Prostate gland (tissue), 2 donors: ENCODE measurements around the gene AKAP8L. TPM values are rescaled to one million over a fixed set of nuclear protein-coding genes. Genes with fewer than 3 reads are reported as not detected.

Experiments used
- DNase-seq: peaks from one replicate; pipeline ENCODE4 v3.0.0-alpha.2; 2019; ENCODE audit warnings: low spot score
- H3K27ac ChIP-seq, 2 donors: fragments of 200-600 bp; sonication (generic); 2 replicates each; pipeline ENCODE4 v1.5.1; 2017 to 2019
- H3K27me3 ChIP-seq: fragments of 200-600 bp; sonication (generic); replicated peaks from 2 replicates; pipeline ENCODE4 v1.5.1; 2019; ENCODE audit not compliant: insufficient read depth
- H3K36me3 ChIP-seq, 2 donors: fragments of 200-600 bp; sonication (generic); 1 replicate in 1 of 2; 2 replicates in 1 of 2; pipeline versions ENCODE4 v1.5.1 to v1.8.1; 2017 to 2019
- H3K4me1 ChIP-seq: fragments of 200-600 bp; sonication (generic); replicated peaks from 2 replicates; pipeline ENCODE4 v1.5.1; 2019
- H3K4me3 ChIP-seq, 2 donors: fragments of 200-600 bp; sonication (generic); 2 replicates each; pipeline ENCODE4 v1.5.1; 2017 to 2019
- H3K9me3 ChIP-seq: fragments of 200-600 bp; sonication (generic); 2 replicates; pipeline ENCODE4 v1.5.1; 2017
- CTCF ChIP-seq, 4 experiments: fragments of 200-600 bp in 2 of 4; fragments of 450-650 bp in 2 of 4; sonication (generic) in 2 of 4; IDR thresholded peaks; 1 replicate in 3 of 4; 2 replicates in 1 of 4; pipeline ENCODE4 v1.5.1; 2016 to 2019; ENCODE audit warnings: antibody characterized with exemption in 4 of 4, mild to moderate bottlenecking in 2 of 4, moderate library complexity in 2 of 4
- POLR2A ChIP-seq: fragments of 450-650 bp; IDR thresholded peaks from one replicate; pipeline ENCODE4 v1.6.1; 2016; ENCODE audit warnings: antibody characterized with exemption, mild to moderate bottlenecking
- POLR2AphosphoS5 ChIP-seq: sonication (generic); formaldehyde crosslinking; IDR thresholded peaks from one replicate; pipeline ENCODE4 v1.6.1; 2017; ENCODE audit warnings: antibody characterized with exemption
- WGBS: methylation state at CpG from one replicate; pipeline ENCODE4 v1.1.5; 2018; 5-methylcytosine and 5-hydroxymethylcytosine counted together
- intact Hi-C: fragments of 100-400 bp; cut with DNase I; formaldehyde crosslinking; loops from one replicate; pipeline ENCODE4 v1.14.2; 2022
- total RNA-seq, 2 donors: library from RNA; depleted of rRNA; stranded (reverse); fragments of >200 nt; gene quantifications; one replicate each; pipeline ENCODE4 v1.1.0, GENCODE V29; 2016

The AKAP8L gene
- total RNA-seq, 2 donors from 2014 or later: 107 to 269 TPM

GRCh38 chr19:15402411-15403150 lies 16.2 kb downstream of the AKAP8L start:
- no peaks in the 10 kb centered on the region for H3K9me3 ChIP-seq
- no peak for DNase-seq
- no peak overlapping the region for H3K4me3 ChIP-seq
- no peaks in the 10 kb centered on the region for H3K27me3 ChIP-seq
- H3K27ac ChIP-seq: peak overlapping the region; percentile 19 to 62
- H3K4me1 ChIP-seq: no peaks in the 10 kb centered on the region
- 87% methylated on average over 15 of the region's 15 CpGs for WGBS
- H3K36me3 ChIP-seq: peaks cover 13 to 30% of the 10 kb centered on the region in 2 donors
- intact Hi-C loops: no loop called here
- TF ChIP-seq POLR2A: no peak
- no peak for TF ChIP-seq CTCF (IDR thresholded peaks at IDR 0.05)
- TF ChIP-seq POLR2AphosphoS5: no peak

- peaks cover 13 to 42% of the 10 kb centered on the region in 2 donors for H3K36me3 ChIP-seq
- WGBS: 85% methylated on average over 17 of the region's 17 CpGs
- DNase-seq: no peak
- no peaks in the 10 kb centered on the region for H3K27me3 ChIP-seq
- TF ChIP-seq CTCF (IDR thresholded peaks at IDR 0.05) (no peak), POLR2AphosphoS5 (no peak), POLR2A (no peak)
- intact Hi-C loops: no loop called here
- no peaks in the 10 kb centered on the region for H3K4me1 ChIP-seq
- peak overlapping the region; percentile 19 to 37 for H3K27ac ChIP-seq
- no peaks in the 10 kb centered on the region for H3K9me3 ChIP-seq
- no peak overlapping the region for H3K4me3 ChIP-seq
Observed at GRCh38 chr19:15401397-15401710, 17.4 kb downstream of the AKAP8L start.

- Histone ChIP-seq H3K4me1 (no peaks in the 10 kb centered on the region), H3K27ac (peak overlapping the region in 1 of 2 donors; percentile 37), H3K4me3 (no peak overlapping the region), H3K27me3 (no peaks in the 10 kb centered on the region), H3K9me3 (no peaks in the 10 kb centered on the region), H3K36me3 (peaks cover 13 to 43% of the 10 kb centered on the region in 2 donors)
- WGBS: 82% methylated on average over 24 of the region's 29 CpGs
- TF ChIP-seq POLR2AphosphoS5 (no peak), CTCF (IDR thresholded peaks at IDR 0.05) (no peak), POLR2A (no peak)
- no peak for DNase-seq
- intact Hi-C loops: no loop called here
Observed at GRCh38 chr19:15400521-15401396, 18.0 kb downstream of the AKAP8L start.

GRCh38 chr19:15399635-15400034 lies 19.2 kb downstream of the AKAP8L start:
- H3K4me3 ChIP-seq: no peak overlapping the region
- no peaks in the 10 kb centered on the region for H3K27me3 ChIP-seq
- peaks cover 13 to 43% of the 10 kb centered on the region in 2 donors for H3K36me3 ChIP-seq
- no peaks in the 10 kb centered on the region for H3K4me1 ChIP-seq
- no peak for TF ChIP-seq POLR2AphosphoS5
- TF ChIP-seq POLR2A: no peak
- TF ChIP-seq CTCF (IDR thresholded peaks at IDR 0.05): no peak
- H3K9me3 ChIP-seq: no peaks in the 10 kb centered on the region
- 96% methylated on average over 14 of the region's 14 CpGs for WGBS
- DNase-seq: no peak
- intact Hi-C loops: no loop called here
- H3K27ac ChIP-seq: no peak overlapping the region

- TF ChIP-seq CTCF (IDR thresholded peaks at IDR 0.05) (no peak), POLR2AphosphoS5 (no peak), POLR2A (no peak)
- Histone ChIP-seq H3K27me3 (no peaks in the 10 kb centered on the region), H3K4me3 (no peak overlapping the region), H3K27ac (no peak overlapping the region), H3K4me1 (no peaks in the 10 kb centered on the region), H3K9me3 (no peaks in the 10 kb centered on the region), H3K36me3 (peaks cover 13 to 43% of the 10 kb centered on the region in 2 donors)
- WGBS: 90% methylated on average over 8 of the region's 8 CpGs
- intact Hi-C loops: no loop called here
- DNase-seq: no peak
Observed at GRCh38 chr19:15399234-15399515, 19.6 kb downstream of the AKAP8L start.
